ENCODE data around the gene ABCA3.
"Not testable (repeated sequence)": the region's sequence is repeated elsewhere in the genome, so short reads cannot be mapped to it uniquely, and the experiment has no call there.

Gene ABCA3

DNA sequence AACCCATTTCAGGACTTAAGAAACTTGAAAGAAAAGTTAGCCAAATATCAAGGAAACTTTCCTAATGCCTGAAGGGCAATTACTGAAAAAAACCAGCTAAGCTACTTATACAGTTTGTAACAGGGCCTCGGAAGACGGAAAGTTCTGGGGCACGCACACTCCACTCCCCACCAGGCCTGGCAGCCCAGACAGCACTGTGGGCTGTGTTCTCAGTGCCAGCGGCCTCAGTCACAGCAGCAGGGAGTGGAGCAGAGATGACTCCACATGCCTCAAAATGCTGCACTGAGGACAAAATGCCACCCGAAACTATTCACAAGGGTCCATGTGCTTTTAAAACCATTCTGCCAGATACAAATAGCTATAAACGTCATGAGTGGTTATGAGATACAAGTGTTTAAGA lies 82.8 kb downstream of the ABCA3 start:
- DNase-seq (ENCODE audit: low read depth in 1 of 2, low spot score in 1 of 2), result no peak

DNA sequence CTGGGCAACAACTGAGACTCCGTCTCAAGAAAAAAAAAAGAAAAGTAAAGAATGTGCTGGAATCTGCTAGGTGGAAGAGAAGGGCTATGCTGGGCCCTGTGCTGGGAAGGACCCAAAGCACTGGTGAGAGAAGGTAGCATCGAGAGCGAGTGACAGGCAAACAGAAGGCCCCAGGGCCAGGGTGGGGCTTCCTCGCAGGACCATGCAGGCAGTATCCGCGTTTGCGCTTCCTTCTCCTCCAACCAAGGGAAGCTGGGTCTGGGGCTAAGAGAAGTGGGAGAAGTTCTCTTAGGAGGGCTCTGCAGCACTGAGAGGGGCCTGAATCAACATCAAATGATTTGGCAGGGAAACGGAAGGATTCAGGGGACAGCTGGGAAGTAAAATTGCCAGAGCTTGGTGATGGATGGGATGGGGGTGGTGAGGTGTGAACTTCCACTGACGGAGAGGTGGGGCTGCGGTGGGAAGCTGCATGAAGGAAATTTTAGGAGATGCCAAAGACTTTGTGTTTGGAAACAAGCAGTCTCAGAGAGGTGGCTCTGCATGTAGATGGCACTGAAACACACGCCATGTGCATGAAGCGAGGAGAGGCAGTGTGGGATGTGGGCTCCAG lies 83.9 kb downstream of the ABCA3 start:
- no peak for DNase-seq (ENCODE audit: low read depth in 1 of 2, low spot score in 1 of 2)

DNA sequence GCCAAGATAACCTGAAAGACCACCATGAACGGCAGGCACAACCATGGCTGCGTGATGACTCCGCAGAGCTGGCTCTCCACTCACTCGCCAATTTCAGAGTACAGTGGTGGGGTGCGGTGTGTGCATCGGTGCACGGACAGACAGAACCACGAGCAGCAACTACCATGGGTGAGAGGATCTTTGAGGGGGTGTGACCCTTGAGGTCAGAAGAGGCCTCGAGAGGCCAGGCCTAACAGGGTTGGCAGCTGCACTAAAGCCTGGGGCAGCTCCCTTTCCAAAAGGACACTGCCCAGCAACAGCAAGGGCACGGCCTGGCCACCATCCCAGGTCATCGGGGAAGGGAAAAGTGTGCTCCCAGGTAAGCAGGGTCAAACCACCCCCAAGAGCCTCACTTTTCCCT lies 87.2 kb downstream of the ABCA3 start:
- DNase-seq (ENCODE audit: low read depth in 1 of 2, low spot score in 1 of 2), result no peak

DNA sequence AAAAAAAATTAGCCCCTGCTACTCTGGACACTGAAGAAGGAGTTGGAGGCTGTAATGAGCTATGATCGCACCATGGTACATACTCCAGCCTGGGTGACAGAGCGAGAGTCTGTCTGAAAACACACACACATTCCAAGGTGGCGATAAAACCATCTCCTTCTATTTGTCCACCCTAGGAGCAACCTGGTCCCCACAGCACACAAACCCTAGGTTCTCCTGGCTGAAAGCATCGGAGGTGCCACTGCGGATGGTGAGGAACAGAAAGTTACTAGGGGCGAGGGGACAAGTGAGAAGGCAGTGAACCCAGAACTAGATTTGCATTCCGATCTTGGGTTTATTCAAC lies 87.8 kb downstream of the ABCA3 start:
- DNase-seq (ENCODE audit: low read depth in 1 of 2, low spot score in 1 of 2), result no peak

DNA sequence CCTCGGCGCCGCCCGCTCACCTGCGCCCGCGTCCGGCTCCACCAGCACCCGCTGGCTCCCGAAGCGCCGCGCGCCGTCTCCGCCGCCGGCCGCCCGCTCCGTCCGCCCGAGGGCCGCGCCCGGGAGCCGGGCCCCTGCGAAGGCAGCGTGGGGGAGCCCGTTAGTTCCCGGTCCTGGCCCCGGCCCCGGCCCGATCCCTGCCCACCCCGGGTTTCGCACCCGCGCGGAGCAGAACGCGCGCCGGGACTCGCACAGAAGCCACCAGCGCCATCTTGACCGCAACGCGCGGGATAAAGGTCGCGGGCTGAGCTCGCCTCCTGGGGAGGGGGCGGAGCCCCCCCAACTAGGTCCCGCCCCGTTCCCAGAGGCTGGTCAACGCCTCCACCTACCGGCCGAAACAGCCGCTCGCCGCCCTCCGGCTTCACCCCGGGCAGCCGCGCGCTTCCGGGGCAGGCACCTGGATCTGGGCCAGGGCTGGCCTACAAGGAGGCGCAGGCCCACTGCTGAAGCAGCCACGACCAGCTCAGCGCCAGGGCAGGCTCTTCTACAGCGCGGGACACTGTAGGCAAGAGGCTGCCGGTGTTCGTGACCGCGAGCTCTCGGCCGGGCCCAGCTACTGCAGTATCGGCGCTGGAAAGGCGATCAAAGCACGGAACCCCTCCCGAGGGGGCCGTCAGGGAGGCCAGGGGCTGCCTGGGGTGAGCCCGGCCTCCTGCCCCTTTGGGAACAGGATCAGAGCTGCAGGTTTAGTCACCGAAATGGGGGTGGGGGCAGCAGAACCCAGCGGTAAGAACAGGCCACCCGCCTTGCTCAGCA lies 89.0 kb downstream of the ABCA3 start, which contains the start of gene ECI1:
TSS of gene ECI1 (minus strand) at position 292 of the 816 bp plus-strand sequence. CDS start at position 271, 21 bp downstream.
- DNase-seq (ENCODE audit: low read depth in 1 of 2, low spot score in 1 of 2), result peak; percentile 60 to 68

DNA sequence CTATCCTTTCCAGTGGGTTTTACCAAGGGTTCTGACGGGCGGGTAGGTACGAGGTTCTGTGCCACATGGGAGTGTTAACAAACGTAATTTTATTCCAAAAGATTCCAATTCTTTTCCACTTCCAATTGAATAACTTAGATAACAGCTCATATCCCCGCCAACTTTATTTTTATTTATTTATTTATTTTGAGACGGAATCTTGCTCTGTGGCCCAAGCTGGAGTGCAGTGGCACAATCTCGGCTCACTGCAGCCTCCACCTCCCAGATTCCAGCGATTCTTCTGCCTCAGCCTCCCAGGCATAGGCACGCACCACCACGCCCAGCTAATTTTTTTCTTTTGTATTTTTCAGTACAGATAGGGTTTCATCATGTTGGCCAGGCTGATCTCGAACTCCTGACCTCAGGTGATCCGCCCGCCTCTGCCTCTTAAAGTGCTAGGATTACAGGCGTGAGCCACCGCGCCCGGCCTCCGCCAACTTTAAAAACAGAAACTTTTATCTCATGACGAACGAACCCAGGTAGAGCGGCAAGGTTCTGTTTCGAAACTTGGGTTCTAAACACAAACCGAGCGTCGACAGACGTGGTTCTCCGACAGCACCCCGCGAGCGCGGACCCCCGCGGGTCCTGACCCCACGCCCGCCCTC lies 89.8 kb downstream of the ABCA3 start:
- DNase-seq (ENCODE audit: low read depth in 1 of 2, low spot score in 1 of 2), result peak; percentile 17 to 26

DNA sequence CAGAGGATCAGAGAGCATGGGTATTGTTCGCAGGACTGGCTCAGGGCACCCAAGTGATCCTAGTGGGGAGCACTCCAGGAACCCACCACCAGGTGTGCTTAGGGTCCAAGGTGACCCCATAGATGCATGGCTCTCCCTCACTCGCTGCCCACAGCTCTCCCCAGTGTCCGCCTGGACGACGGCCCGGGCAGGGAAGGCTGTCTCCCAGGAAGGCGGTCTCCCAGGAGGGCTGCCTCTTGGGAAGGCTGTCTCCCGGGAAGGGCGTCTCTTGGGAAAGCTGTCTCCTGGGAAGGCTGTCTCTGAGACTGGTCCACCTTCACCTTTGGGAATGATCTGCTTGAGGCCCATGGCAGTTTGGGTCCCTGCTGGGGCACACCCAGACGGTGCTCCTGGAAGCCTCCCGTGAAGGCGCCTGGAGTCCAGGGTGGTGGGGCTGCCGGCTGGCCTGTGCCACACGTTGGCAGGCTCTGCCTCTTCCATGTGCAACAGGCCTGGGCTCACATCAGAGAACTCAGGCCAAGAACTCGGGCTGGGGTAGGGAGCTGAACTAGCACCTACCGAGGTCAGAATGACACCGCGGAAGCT lies 94.1 kb downstream of the ABCA3 start:
- DNase-seq (ENCODE audit: low read depth in 1 of 2, low spot score in 1 of 2), result no peak

DNA sequence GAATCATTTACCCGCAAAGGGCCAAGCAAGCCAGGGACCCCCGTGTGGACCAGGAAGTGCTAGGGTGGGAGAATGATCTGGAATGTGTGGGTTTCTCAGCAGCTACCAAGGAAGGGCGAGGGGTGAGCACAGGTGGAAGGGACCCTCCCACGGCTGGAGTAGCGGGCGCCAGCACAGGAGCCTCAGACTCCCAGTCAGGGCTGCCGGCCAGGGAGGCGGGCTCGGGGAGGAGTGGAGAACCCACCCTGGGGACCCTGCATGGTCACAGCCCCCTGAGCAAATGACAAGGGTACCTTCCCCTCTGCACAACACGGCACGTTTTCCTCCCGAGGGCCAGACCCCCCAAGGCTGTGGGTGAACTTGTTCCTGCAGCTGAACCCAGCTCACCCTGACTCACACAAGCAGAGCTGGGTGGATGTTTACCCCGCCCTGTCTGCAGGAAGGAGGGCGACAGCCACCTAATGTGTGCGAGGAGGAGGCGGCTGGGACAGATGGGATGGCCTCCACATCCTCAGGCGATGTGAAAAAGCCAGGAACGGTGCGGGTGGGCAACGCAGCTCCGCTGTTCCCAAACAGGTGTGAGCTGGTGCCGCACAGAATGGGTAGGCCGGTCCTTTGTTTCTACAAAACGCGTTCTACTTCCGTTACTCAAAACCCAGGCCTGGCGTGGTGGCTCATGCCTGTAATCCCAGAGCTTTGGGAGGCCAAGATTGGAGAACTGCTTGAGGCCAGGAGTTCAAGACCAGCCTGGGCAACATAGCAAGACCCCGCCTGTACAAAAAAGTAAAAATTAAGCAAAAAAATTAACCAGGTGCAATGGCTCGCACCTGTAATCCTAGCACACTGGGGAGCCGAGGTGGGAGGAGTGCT lies 95.4 kb downstream of the ABCA3 start:
- DNase-seq (ENCODE audit: low read depth in 1 of 2, low spot score in 1 of 2), result no peak

DNA sequence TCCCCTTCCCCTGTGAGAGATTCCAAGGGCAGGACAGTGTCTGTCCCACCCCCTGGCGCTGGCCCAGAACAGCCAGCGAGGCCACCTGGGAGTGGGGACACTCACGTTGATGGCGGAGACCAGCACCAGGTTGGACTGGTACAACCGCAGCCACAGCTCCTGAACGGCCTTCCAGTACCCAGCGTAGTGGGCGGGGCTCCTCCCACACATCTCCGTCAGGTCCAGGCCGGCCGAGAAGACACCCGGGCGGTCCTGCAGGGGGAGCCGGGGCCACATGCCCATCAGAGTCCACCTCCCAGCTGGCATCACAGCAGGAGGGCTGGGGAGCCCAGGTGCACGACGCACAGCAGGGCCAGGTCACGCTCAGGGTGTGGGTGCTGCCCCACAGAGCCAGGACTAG lies 96.2 kb downstream of the ABCA3 start:
- DNase-seq (ENCODE audit: low read depth in 1 of 2, low spot score in 1 of 2), result no peak

DNA sequence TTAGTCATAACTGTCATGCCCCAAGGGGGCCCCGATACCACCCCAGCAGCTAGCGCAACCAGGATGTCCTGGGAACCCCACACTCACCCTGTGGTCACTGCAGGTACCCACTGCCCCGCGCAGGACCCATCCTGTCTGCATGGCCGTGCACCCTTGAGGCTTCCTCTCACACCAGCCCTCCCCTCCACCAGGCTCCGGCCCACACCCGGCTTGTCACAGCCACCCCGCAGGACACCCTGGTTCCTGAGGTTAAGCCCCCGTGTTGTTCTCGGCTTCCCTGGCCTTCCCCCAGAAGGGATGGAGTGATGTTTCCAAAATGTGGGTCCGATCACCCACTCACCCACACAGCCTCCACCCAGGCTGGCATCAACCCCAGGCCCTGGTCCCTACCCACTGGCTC lies 96.7 kb downstream of the ABCA3 start:
- no peak for DNase-seq (ENCODE audit: low read depth in 1 of 2, low spot score in 1 of 2)

DNA sequence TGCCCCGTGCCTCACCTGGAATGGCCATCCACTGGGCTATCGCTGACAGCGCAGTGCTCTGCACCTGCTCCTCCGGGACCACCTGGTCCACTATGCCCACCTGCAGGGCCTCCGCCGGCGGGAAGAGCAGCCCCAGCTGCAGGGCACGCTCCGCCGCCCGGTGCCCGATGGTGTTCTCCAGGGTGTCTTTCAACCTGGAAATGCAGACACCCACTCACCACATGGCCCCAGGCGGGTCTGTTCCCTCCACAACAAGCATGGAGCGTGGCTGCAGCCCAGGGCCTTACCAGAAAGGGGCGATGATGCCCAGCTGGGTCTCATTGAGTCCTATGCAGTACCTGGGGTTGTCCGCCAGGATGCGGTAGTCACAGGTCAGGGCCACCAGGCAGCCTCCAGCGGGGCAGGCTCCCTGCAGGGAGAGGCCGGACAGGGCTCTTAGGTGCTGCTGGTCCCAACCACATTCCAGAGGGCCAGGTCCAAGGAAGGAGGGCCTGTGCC lies 97.4 kb downstream of the ABCA3 start:
- no peak for DNase-seq (ENCODE audit: low read depth in 1 of 2, low spot score in 1 of 2)

DNA sequence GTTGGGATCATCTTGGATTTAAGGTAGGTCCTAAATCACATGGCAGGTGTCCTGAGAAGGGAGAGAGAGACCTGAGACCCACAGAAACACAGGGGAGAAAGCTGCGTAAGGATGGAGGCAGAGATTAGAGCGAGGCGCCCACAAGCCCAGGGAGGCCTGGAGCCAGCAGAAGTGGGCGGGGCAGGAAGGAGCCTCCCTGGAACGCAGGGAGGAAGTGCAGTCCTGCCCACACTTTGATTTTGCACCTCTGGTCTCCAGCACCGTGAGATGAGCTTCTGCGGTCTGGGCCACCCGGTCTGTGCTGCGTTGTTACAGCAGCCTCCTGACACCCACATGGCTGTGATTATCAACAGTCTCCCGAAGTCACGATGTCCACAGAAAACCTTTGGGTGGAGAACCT lies 97.9 kb downstream of the ABCA3 start:
- DNase-seq (ENCODE audit: low read depth in 1 of 2, low spot score in 1 of 2), result no peak

DNA sequence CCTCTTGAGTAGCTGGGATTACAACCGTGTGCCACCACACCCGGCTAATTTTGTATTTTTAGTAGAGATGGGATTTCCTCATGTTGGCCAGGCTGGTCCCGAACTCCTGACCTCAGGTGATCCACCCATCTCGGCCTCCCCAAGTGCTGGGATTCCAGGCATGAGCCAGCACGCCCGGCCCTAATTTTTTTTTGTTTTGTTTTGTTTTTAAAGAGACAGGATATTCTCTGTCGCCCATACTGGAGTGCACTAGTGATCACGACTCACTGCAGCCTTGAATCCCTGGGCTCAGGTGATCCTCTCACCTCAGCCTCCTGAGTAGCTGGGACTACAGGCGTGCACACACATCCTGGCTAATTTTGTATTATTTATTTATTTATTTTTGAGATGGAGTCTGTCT lies 100.2 kb downstream of the ABCA3 start:
- not testable (repeated sequence) for DNase-seq (ENCODE audit: low read depth in 1 of 2, low spot score in 1 of 2)

DNA sequence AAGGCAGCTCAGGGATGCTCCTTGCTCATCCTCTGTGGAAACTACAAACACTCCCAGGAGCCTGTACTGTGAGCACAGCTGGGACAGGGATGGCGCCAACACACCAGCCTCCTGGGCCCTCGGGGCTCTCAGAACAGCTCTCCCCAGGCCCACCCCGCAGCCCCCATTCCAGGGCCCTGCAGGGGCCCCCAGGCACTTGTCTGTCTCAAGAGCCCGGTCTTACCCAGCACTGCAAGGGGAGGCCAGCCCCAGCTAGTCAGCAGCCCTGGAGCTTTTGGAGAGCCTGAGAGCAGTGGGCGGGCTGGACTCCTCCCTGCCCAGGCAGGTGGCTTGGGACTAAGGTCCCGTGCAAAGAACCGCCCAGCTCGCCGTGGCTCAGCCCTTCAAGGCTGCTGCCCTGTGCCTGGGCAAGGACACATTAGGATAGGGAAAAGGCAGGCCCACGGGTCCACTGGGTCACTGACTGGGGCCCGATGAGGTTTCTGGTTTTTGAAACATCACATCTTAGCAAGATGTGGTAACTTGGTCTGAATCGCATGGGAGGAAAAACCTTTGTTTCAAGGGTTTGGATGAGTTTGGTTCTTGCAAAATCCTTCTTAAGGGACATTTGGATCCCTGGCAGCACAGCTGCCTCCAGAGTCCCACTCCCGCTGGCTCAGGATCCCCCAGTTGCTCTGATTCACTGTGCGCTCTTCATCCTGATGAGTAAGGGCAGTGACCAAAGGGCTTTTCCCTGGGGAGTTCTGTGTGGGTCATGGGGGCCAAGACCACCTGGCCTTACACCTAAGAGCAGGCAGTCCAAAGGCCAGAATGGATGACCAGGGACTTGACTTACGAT lies 101.5 kb downstream of the ABCA3 start:
- DNase-seq (ENCODE audit: low read depth in 1 of 2, low spot score in 1 of 2), result no peak

DNA sequence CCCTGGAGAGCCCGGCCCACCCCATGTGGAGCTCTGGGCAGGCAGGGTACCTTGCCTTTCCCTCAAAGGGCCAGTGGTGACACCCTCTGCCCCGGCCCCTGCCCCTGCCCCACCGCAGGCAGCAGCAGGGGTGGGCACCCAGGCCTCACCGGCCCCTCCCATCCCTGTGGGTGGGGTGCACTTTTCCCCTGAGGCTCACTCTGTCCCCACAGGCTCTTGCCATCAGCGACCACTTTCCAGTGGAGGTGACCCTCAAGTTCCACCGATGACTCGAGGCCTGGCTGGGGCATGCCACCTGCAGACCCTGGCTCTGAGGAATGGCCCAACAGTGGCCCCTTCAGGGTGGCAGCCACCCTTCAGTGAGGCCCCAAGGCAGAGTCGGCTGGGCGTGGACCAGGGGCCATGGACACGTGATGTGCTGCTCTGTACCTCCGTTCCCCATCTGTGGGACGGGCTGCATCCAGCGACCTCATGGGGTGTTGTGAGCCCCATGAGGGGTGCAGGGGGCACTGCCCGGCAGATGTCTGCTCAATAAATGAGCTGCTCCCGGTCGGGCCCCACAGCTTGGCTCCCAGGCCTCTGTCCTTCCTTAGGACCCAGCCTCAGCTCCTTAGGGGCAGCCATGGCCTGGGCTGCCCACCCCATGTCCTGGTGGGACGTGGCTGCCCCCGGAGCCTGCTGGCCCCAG lies 102.2 kb downstream of the ABCA3 start:
- DNase-seq (ENCODE audit: low read depth in 1 of 2, low spot score in 1 of 2), result no peak

DNA sequence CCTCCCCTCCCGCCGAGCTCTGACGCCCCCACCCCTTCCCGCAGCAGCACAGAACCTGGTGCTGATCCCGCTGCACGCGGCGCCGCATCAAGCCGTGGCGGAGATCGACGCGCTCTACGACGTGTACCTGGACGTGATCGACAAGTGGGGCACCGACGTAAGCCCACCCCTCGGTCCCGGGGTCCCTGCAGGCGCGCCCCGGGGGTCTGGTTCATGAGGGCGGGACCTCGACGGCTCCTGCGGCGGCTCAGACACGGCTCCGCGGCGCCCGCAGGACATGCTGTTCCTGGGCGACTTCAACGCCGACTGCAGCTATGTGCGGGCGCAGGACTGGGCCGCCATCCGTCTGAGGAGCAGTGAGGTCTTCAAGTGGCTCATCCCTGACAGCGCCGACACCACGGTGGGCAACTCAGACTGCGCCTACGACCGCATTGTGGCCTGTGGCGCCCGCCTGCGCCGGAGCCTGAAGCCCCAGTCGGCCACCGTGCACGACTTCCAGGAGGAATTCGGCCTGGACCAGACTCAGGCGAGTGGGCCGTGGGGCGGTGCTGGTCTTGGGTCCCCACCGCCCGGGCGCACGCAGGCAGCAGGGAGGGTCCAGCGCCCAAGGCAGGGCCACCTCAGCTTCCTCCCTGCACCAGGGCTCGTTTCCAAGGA lies 102.9 kb downstream of the ABCA3 start:
- no peak for DNase-seq (ENCODE audit: low read depth in 1 of 2, low spot score in 1 of 2)

DNA sequence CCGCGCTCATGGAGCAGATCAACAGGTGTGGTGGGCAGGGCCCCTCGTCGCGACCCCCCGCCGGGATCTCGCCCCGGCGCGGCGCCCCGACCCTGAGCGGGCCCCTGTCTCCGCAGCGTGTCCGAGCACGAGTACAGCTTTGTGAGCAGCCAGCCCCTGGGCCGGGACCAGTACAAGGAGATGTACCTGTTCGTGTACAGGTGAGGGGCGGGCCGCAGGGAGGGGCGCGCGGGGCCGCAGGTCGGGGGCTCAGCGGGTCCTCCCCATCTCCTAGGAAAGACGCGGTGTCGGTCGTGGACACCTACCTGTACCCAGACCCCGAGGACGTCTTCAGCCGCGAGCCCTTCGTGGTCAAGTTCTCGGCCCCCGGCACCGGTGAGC lies 103.4 kb downstream of the ABCA3 start:
- no peak for DNase-seq (ENCODE audit: low read depth in 1 of 2, low spot score in 1 of 2)

DNA sequence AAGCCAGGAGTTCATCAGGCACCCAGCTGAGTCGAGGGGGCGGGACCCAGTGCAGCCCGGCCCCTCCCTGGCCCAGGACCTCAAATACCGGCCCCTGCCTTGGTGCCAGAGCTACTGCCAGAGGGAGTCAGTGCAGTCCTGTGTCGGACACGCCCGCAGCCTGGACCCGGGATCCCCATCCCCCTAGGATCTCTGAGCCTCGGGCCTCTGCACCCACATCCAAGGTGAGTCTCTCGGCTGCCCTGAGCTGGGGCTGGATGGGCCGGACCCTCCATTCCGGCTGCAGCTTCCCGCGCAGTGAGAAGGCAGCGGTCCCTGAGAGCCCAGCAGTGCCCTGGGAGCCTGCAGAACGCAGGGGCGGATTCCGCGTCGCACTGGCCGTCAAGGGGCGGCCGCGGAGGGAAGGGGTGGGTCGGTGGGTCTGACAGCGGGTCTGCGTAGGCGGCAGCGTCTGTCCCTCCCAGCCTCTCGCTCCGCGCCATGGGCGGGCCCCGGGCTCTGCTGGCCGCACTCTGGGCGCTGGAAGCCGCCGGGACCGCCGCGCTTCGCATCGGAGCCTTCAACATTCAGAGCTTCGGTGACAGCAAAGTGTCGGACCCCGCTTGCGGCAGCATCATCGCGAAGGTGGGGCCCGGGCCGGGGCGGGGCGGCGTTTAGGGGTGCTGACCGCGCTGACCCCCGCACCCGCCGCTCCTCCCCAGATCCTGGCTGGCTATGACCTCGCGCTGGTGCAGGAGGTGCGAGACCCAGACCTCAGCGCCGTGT lies 104.0 kb downstream of the ABCA3 start, which contains the start of gene DNASE1L2:
TSS of gene DNASE1L2 (plus strand) at position 108 of the 765 bp plus-strand sequence. CDS start at position 481, 373 bp downstream.
- DNase-seq (ENCODE audit: low read depth in 1 of 2, low spot score in 1 of 2), result no peak

Data from activated CD4-positive, alpha-beta T cell treated with anti-CD3 and anti-CD28 coated beads, Interleukin-2, amount 50 U/mL, for 24 hours (primary cell).